ENCODE measurements around the gene GNG5.
"Not testable (repeated sequence)": the region's sequence is repeated elsewhere in the genome, so short reads cannot be mapped to it uniquely, and the experiment has no call there.

- not testable (repeated sequence) for TF ChIP-seq CTCF (IDR thresholded peaks at IDR 0.05; ENCODE audit: poor library complexity); EZH2phosphoT487 (IDR thresholded peaks at IDR 0.05; ENCODE audit: low read depth, severe bottlenecking, unreplicated experiment)
Observed at GRCh38 chr1:84448704-84449103, 57.7 kb downstream of the GNG5 start.

All from hepatocyte (in vitro differentiated cells).